ENCODE data around the gene MZB1. TPM values are rescaled to one million over a fixed set of nuclear protein-coding genes. Genes with fewer than 3 reads are reported as not detected.
A peak's percentile ranks its signal among the peaks of the same experiment; 100 is the strongest.
"Not testable (repeated sequence)": the region's sequence is repeated elsewhere in the genome, so short reads cannot be mapped to it uniquely, and the experiment has no call there.

Gene MZB1
- polyA plus RNA-seq, 3 donors, result 0.38 to 1.0 (median 0.50) TPM

DNA sequence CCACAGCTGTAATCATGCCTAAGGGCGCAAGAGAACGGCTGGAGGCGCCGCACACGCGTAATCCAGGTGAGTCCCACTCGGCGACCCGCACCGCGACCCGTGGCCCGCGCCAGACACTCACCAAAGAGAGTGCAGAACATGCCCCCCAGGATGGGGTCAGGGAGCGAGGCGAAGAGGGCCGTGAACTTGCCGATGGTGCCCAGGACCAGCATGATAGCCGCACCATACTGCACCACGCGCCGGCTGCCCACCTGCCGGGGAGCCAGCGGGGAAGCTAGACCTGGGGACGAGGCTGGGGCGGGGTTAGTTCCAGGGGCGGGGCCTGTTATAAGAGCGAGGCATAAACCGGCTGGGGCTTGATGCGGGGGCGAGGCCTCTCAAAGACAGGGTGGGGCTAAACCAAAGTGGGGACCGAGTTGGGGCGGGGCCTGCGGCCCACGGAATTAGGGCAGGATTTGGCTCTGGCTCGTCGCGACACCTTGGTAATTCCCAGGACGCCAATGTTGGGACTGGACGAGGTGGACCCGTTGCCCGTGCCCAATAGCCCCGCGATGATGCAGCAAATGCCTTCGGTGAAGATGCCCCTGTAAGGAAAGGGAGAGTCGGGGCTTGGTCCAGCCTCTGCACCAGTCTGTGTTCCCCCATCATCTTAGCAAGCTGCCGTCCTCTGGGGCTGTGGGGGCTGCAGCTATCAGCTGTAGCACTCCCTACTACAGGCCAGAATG is 11.4 kb downstream of the MZB1 start:
- no peak for DNase-seq (ENCODE audit: low read depth in 3 of 3, low spot score in 2 of 3)

DNA sequence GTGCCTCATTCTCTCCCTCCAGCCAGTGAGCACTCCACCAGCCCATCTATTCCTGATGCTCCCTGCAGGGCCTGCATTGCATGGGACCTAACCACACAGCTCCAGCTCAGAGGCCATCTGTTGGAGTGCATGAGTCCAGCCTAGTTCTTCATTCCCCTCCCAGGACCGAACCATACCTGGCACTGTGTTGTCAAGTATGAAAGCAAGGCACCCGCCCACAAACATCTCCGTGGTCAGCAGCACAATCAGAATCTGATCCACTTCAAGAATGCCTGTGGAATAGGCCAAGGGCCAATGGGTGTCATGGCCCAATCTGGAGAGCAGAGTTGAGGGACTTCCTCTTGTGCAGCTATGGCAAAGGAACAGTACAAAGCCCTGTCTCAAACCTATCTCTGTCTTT is 12.5 kb downstream of the MZB1 start:
- DNase-seq (ENCODE audit: low read depth in 3 of 3, low spot score in 2 of 3), result no peak

DNA sequence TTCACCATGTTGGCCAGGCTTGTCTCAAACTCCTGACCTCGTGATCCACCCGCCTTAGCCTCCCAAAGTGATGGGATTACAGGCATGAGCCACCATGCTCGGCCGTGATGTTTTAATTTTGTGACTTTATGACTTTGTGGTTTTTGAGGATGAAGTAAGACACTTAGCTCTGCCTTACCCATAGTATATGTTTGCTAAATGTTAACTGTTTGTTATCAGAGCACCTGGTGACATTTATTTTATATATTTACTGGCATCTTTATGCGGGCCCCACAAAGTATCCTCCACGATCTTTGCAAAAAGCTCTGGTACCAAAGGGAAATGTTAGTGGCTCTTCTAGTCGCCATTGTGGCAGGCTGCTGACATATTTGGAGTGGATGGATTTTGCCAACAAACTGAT is 13.3 kb downstream of the MZB1 start:
- DNase-seq (ENCODE audit: low read depth in 3 of 3, low spot score in 2 of 3), result no peak

DNA sequence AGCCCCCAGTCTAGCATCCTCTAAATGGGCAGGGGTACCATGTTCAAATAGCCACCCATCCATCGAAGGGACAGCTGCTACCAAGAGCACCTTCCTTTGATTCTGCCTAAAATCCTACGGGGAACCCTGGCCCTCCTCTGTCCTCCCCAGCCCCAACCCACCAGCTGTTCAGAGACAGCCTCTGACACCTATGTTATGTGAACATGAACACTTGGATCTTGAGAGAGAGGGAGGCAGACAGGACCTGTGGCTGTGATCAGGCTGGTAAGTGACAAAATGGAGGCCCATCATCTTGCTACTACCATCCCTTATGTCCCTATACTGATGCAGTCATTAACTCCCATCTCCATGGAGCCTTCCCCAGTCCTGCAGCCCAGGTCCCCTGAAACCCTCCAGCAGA is 14.8 kb downstream of the MZB1 start:
- DNase-seq (ENCODE audit: low read depth in 3 of 3, low spot score in 2 of 3), result no peak

DNA sequence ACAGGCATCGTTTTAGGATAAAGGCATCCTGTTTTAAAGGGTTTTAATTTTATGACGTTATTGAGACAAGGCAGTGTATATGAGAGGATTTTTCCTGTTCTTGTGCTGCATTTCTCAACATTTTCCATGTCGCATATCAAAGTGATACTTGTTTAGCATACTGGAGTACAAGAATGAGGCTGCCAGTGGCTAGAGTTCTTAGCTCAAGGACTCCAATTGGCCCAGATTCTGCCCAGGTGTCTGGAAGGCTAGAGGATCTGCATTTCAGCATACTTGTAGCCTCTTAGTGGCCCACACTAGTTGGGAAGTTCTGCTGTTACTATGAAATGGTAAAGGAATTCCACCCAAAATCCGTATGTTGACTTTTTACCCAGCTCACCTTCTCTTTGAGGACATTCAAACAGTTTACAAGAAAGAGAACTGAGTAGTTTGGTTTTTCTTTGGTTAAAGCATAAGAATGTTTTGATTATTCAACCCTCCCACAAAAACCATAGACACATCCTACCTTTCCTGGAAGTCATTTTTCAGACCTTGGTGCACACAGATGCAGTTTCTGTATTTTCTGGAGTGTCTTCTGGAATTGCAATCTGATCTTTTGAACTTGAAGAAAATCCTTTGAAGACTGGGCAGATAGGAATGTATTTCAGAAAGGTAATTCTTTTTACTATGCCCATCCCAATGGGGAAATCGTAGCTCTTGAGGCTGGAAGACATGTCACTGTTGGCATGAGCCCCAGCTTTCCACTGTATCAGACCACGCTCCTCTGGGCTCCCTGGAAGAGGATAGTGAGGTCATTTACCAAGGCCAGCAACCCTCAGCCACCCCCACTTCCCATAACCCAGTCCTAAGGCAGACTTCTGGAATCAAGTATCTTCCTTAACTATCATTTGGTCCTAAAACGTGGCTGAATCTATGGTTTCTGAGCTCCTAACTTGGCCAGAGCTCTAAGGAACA is 18.0 kb downstream of the MZB1 start:
- DNase-seq (ENCODE audit: low read depth in 3 of 3, low spot score in 2 of 3), result no peak

DNA sequence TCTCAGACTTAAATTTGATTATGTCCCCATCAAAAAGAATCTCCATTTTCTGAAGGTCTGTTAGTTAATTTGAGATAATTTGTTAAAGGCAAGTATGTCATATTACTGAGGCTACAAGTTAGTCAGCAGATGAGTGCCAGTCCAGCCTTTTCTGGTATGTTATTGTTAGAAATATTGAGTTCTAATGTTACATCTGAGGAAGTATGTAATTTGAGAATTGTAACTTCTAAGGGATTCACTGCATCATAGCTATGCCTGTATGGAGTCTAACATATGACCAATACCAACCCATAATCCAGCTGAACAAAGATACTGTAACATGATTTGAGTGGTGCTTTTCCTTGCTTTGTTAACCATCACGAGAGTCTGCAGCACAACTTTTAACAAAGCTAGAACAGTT is 20.5 kb downstream of the MZB1 start:
- no peak for DNase-seq (ENCODE audit: low read depth in 3 of 3, low spot score in 2 of 3)

DNA sequence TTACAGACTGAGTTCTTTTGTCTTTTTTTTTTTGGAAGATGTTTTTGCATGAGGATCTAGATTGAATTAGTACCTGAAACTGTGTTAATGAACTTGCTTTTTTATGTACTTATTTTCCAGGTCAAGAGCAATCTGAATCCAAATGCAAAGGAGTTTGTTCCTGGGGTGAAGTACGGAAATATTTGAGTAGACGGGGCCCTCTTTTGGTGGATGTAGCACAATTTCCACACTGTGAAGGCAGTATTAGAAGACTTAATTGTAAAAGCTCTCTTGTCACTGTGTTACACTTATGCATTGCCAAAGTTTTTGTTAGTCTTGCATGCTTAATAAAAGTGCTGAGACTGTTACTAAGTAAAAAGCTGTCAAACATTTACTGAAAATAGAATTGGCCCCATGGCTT is 21.1 kb downstream of the MZB1 start:
- no peak for DNase-seq (ENCODE audit: low read depth in 3 of 3, low spot score in 2 of 3)

DNA sequence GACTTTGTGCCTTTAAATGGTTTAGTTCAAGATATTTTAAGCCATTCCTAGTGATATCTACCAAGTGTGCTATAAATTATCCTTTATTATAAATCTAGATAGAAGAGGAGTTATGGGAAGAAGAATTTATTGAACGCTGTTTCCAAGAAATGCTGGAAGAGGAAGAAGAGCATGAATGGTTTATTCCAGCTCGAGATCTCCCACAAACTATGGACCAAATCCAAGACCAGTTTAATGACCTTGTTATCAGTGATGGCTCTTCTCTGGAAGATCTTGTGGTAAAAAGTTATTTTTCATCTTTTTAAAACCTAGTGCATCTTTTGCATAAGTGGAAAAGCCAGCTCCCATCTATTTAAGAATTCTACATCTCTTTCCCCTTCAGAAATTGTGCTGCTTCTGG is 25.2 kb downstream of the MZB1 start:
- no peak for DNase-seq (ENCODE audit: low read depth in 3 of 3, low spot score in 2 of 3)

DNA sequence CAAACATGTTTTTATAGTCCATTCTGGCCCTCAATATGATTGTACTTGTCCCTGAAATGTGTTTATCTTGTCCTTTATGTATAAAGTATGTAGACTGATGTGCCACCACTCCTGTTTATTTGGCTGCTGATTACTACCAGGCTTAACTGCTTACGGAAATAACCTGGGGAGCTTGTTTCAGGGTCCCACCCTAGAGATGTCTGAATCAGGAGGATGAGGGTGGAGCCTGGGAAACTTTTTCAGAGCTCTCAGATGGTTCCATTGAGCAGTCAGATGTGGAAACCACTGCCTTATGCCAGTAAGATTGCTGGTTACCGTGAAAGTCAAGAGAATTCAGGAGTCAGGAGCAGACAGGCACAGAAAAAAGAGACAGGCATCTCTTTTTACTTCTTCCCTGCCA is 25.8 kb downstream of the MZB1 start:
- DNase-seq (ENCODE audit: low read depth in 3 of 3, low spot score in 2 of 3), result no peak

DNA sequence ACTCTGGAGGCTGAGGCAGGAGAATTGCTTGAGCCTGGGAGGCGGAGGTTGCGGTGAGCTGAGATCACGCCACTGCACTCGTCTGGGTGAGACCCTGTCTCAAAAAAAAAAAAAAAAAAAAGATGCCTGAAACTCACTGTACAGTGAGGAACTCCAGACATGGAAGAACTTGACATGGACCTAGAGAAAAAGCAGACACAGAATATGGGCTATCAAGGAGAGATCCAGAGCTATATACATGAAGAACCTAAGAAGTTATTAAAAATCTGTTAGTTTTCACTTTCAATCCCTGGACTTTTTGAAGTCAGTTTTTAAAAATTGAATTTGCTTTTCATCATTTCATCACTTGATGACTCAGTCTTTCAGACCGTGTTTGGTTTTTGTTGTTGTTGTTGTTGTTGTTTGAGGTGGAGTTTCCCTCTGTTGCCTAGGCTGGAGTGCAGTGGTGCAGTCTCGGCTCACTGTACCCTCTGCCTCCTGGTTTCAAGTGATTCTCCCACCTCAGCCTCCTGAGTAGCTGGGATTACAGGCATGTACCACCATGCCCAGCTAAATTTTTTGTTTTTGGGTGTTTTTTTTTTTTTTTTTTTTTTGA is 27.8 kb downstream of the MZB1 start:
- no peak for DNase-seq (ENCODE audit: low read depth in 3 of 3, low spot score in 2 of 3)

DNA sequence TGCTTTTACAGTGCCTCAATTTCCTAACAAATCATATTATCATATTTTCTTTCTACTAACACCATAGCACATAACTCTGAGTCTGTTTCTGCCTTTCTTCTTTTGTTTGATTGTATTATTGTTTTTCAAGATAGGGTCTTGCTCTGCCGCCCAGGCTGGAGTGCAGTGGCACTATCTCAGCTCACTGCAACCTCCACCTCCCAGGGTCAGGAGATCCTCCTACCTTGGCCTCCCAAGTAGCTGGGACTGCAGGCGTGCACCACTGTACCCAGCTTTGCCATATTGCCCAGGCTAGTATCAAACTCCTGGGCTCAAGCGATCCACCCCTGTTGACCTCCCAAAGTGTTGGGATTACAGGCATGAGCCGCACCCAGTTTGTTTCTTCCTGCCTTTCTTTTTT is 29.3 kb downstream of the MZB1 start:
- no peak for DNase-seq (ENCODE audit: low read depth in 3 of 3, low spot score in 2 of 3)

DNA sequence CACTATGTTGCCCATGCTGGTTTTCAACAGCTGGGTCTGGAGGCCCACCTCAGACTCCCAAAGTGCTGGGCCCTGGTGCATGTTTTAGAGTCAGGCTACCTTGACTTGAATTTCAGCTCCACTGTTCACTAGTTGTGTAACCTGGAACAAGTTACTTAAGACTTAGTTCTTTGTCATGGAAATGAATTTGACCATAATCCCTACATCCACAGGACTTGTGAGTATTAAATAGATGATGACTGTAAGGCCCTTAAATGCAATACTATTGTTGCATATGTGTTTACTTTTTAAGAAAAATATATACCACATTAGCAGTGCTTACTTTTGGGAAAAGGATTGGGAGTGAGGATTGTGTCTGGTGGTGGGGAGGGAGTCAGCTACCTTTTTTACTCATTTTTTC is 31.6 kb downstream of the MZB1 start:
- no peak for DNase-seq (ENCODE audit: low read depth in 3 of 3, low spot score in 2 of 3)

DNA sequence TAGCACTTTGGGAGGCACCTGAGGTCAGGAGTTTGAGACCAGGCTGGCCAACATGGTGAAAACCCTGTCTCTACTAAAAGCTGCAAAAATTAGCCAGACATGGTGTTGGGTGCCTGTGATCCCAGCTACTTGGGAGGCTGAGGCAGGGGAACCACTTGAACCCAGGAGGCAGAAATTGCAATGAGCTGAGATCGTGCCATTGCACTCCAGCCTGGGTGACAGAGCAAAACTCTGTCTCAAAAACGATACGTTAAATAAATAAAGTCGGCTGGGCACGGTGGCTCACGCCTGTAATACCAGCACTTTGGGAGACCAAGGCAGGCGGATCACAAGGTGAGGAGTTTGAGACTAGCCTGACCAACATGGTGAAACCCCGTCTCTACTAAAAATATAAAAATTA is 33.8 kb downstream of the MZB1 start:
- DNase-seq (ENCODE audit: low read depth in 3 of 3, low spot score in 2 of 3), result not testable (repeated sequence)

DNA sequence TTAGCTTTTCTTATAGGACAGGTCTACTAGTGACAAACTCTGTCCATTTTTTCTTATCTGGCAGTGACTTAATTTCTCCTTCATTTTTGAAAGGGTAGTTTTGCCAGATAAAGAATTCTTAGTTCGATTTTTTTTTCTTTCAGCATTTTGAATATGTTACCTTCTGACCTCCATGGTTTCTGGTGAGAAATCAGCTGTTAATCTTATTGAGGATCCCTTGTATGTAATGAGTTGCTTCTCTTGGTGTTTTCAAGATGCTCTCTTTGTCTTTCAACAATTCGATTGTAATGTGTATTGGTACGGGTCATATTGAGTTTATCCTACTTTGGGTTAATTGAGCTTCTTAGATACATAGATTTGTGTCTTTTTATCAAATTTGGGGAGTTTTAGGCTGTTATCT is 35.5 kb downstream of the MZB1 start:
- DNase-seq (ENCODE audit: low read depth in 3 of 3, low spot score in 2 of 3), result no peak

DNA sequence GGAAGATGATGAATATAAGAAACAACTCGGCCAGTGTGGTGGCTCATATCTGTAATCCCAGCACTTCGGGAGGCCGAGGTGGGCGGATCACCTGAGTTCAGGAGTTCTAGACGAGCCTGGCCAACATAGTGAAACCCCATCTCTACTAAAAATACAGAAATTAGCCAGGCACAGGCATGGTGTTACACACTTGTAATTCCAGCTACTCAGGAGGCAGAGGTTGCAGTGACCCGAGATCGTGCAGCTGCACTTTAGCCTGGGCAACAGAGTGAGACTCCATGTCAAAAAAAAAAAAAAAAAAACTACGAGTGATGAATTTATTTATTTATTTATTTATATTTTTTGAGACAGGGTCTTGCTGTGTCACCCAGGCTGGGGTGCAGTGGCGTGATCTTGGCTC is 41.9 kb downstream of the MZB1 start:
- not testable (repeated sequence) for DNase-seq (ENCODE audit: low read depth in 3 of 3, low spot score in 2 of 3)

DNA sequence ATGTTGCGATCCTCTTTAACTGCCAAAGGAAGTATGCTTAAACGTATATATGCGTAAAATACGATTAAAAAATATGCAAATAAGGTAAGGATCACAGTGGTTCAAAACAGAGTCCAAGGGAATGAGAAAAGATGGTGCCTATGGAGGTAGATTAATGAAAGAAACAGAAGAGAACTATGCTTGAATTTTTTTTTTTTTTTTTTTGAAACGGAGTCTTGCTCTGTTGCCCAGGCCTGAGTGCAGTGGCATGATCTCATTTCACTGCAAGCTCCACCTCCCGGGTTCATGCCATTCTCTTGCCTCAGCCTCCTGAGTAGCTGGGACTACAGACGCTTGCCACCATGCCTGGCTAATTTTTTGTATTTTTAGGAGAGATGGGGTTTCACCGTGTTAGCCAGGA is 44.3 kb downstream of the MZB1 start:
- DNase-seq (ENCODE audit: low read depth in 3 of 3, low spot score in 2 of 3), result not testable (repeated sequence)

DNA sequence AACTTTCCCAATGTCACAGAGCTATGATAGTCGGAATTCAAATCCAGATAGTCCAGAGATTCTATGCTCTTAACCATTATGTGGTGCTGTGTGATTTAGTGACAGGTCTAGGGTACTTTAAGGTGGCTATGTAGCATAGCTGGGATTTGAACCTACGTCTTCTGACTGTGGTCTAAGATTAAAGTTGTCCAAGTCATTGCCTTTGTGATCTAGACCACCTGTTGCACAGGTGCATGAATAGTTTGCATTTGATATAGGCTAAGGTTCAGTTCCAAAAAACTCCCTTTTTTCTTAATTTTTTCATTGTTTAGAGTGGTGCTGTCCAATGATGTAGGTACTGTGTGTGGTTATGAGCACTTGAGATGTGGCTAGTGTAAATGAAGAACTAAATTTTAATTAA is 45.5 kb downstream of the MZB1 start:
- no peak for DNase-seq (ENCODE audit: low read depth in 3 of 3, low spot score in 2 of 3)

DNA sequence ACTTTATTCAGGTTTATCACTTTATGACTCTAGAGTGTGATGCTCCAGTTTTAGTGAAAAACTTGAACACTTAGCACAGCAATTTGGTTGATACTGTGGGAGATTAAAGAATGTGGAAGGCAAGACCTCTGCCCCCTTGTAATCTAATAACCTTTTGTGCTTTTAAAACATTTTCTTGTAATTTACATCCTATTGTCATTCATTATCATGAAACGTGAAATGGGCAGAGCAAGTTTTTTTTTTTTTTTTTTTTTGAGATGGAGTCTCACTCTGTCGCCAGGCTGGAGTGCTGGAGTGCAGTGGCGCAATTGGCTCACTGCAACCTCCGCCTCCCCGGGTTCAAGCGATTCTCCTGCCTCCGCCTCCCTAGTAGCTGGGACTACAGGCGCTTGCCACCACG is 46.2 kb downstream of the MZB1 start:
- no peak for DNase-seq (ENCODE audit: low read depth in 3 of 3, low spot score in 2 of 3)

DNA sequence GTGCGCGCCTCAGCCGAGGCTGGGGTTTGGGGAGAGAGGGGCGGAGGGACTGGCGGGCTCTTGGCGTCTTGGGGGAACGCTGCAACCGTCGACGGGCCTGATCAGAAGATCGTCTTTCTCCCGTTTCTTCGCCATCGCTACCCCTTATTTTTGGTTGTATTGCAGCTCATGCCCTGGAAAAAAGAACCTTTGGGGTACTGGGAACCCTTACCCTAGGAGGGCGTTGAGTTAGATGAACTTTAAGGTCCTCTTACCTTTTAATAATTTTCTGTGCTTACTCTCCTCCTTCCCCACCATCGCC is 47.3 kb downstream of the MZB1 start:
- no peak for DNase-seq (ENCODE audit: low read depth in 3 of 3, low spot score in 2 of 3)

DNA sequence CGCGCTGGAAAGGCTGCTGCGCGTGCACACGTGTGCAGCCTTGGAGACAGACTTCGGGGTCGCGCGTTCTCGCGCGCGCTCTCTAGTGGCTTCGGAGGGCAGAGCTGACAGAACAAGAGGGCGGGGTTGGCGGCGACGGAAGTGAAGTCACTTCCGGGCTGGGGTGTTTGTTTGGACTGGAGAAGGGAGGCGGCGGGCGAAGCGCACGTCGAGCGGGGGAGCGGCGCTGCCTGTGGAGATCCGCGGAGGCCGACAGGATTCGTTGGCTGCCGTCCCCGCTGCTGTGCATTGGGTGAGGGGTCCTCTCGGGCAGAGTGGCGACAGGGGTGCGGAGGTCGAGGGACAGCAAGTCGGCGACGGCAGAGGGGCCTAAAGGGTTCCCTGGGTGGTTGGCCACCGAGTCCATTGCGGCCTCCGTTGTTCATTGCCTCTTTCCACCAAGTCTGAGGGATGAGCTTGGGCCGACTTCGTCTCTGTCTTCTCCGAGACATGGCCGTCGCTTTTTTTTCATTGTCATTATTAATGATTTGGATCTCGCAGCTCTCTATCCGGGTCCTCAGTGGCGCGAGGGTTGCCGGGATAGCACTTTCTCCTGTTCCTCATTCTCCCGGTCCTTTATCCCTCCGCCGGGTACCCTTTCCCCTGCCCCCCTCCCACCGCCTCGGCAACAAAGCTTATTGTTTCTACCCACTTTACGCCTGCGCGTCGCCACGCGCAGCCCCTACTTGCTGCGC is 47.9 kb downstream of the MZB1 start, which contains the start of gene PAIP2:
TSS of gene PAIP2 (plus strand) at position 166 of the 734 bp plus-strand sequence. CDS start 21,931 bp downstream, outside the sequence.
- peak; percentile 95 to 99 (median 98) for DNase-seq (ENCODE audit: low read depth in 3 of 3, low spot score in 2 of 3)

DNA sequence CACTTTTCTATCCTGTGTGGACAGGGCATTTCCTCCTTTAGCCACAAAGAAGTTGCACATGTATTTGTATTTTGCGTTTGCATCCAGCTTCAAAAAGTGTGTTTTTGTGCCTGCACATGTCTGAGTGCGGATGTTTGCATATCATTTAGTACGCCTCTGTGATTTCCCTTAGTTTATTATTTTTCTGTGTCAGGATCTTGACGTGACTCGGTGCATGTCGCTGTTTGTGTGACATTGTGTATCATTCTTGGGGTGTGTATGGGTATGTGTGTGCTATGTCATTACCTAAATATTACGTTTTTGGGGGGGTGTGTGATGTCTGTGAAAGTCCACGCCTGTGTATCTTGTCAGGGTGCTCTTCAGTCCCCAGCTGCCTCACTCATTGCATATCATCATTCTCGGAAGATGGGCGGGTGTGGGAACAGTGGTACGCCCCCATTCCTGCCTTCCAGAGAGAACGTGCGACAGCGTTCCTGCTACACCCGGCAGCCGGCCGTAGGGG is 48.5 kb downstream of the MZB1 start:
- DNase-seq (ENCODE audit: low read depth in 3 of 3, low spot score in 2 of 3), result no peak
